HepG2 (cell line): Measurements from ENCODE around the gene NFATC1. TPM values are rescaled to one million over a fixed set of nuclear protein-coding genes. Genes with fewer than 3 reads are reported as not detected.

Experiments used
- ATAC-seq: fragments of 200-7000 bp; cut with Tn5 transposase; 3 replicates; pipeline ENCODE4 v1.9.1; 2020; ENCODE audit warnings: mild to moderate bottlenecking, moderate library complexity
- BruUV-seq: library from RNA; stranded (reverse); fragments of 400-500 nt; replicated peaks from 2 replicates; lab custom pipeline; 2021; lab: Mats Ljungman, UMichigan
- CTCF ChIA-PET: fragments of 300-600 bp; formaldehyde crosslinking; extraction: SDS; loops from one replicate; lab custom pipeline; 2021; ENCODE audit warnings: low total read pairs, inconsistent platforms, low intra/inter-chr PET ratio; lab: Yijun Ruan, JAX
- POLR2A ChIA-PET: fragments of 350-600 bp; sonication (Branson Sonifier 250); formaldehyde crosslinking; loops from one replicate; lab custom pipeline; 2020; ENCODE audit warnings: antibody characterized with exemption, inconsistent platforms; lab: Yijun Ruan, JAX
- DNase-seq: peaks from one replicate; pipeline ENCODE4 v3.0.0-alpha.2; 2015; ENCODE audit warnings: low spot score
- FAIRE-seq: peaks from 3 replicates; lab custom pipeline; 2011; peaks lifted over from hg19 to GRCh38; lab: Jason Lieb, UNC
- H2AFZ ChIP-seq: one replicate; pipeline ENCODE4 v1.6.1; 2011; ENCODE audit warnings: low read length, inconsistent platforms
- H3K27ac ChIP-seq: fragments of 300-600 bp; 3 replicates; pipeline ENCODE4 v1.8.0; 2011; ENCODE audit warnings: mixed run types, mild to moderate bottlenecking, mixed read lengths, low read length, inconsistent platforms; ENCODE audit not compliant: insufficient read depth; ENCODE audit errors: extremely low read length
- H3K27me3 ChIP-seq, 2 experiments: fragments of 200-600 bp in 1 of 2; 2 replicates in 1 of 2; 3 replicates in 1 of 2; pipeline versions ENCODE4 v1.6.0 to v1.8.0; 2011; ENCODE audit warnings: low read length in 2 of 2, mild to moderate bottlenecking in 2 of 2, moderate library complexity in 2 of 2, inconsistent platforms in 1 of 2; ENCODE audit not compliant: insufficient read depth in 2 of 2, control insufficient read depth in 1 of 2
- H3K36me3 ChIP-seq, 2 experiments: fragments of 200-600 bp in 1 of 2; replicated peaks in 1 of 2; 2 replicates in 1 of 2; 3 replicates in 1 of 2; pipeline versions ENCODE4 v1.5.1 to v1.8.0; 2011; ENCODE audit warnings: low read length in 2 of 2, inconsistent platforms in 1 of 2; ENCODE audit not compliant: insufficient read depth in 2 of 2, control insufficient read depth in 1 of 2
- H3K4me1 ChIP-seq: 2 replicates; pipeline ENCODE4 v1.5.1; 2012; ENCODE audit warnings: low read length, inconsistent platforms; ENCODE audit not compliant: insufficient read depth
- H3K4me2 ChIP-seq: 2 replicates; pipeline ENCODE4 v1.6.0; 2011; ENCODE audit warnings: low read depth, low read length, inconsistent platforms
- H3K4me3 ChIP-seq, 3 experiments: fragments of 200-600 bp in 1 of 3; sonication (generic), shearing (Covaris generic) in 1 of 3; replicated peaks in 1 of 3; 2 replicates each; pipeline ENCODE4 v1.5.1; 2011 to 2016; ENCODE audit warnings: low read length in 3 of 3, inconsistent platforms in 2 of 3, low read depth in 2 of 3, mild to moderate bottlenecking in 2 of 3, control low read depth in 1 of 3, mixed read lengths in 1 of 3; ENCODE audit not compliant: insufficient read depth in 1 of 3
- H3K79me2 ChIP-seq: one replicate; pipeline ENCODE4 v1.6.1; 2011; ENCODE audit warnings: low read length, inconsistent platforms; ENCODE audit not compliant: insufficient read depth
- H3K9ac ChIP-seq: 2 replicates; pipeline ENCODE4 v1.6.0; 2011; ENCODE audit warnings: mild to moderate bottlenecking, low read depth, low read length, inconsistent platforms; ENCODE audit not compliant: insufficient read depth
- H3K9me3 ChIP-seq: 2 replicates; pipeline ENCODE4 v1.5.1; 2012; ENCODE audit warnings: mild to moderate bottlenecking, low read length
- H4K20me1 ChIP-seq: 2 replicates; pipeline ENCODE4 v1.6.0; 2011; ENCODE audit warnings: inconsistent platforms, mild to moderate bottlenecking, low read length, moderate library complexity; ENCODE audit not compliant: insufficient read depth
- BORCS8-MEF2B ChIP-seq: sonication (generic); formaldehyde crosslinking; IDR thresholded peaks from 2 replicates; pipeline ENCODE4 v1.8.0; 2022; ENCODE audit warnings: mild to moderate bottlenecking, missing genetic modification reagents
- CBX2 ChIP-seq, 2 experiments: fragments of 200-600 bp in 1 of 2; sonication (generic); formaldehyde crosslinking in 1 of 2; IDR thresholded peaks; 2 replicates each; pipeline versions ENCODE4 v1.7.0 to v1.8.1; 2018 to 2022; ENCODE audit warnings: low read depth in 2 of 2, low read length in 1 of 2, mild to moderate bottlenecking in 1 of 2, missing genetic modification reagents in 1 of 2
- FOSL2 ChIP-seq: sonication (generic); formaldehyde crosslinking; IDR thresholded peaks from 2 replicates; pipeline ENCODE4 v1.4.0; 2020; ENCODE audit warnings: missing genetic modification reagents
- KDM5A ChIP-seq: fragments of 200-600 bp; sonication (generic); IDR thresholded peaks from 2 replicates; pipeline ENCODE4 v1.7.0; 2018; ENCODE audit warnings: antibody characterized with exemption, mild to moderate bottlenecking, low read length, borderline replicate concordance
- MAZ ChIP-seq, 2 experiments: sonication (generic) in 1 of 2; formaldehyde crosslinking in 1 of 2; IDR thresholded peaks; 2 replicates each; pipeline versions ENCODE4 v1.5.0 to v1.6.1; 2012 to 2020; ENCODE audit warnings: low read depth in 2 of 2, mild to moderate bottlenecking in 2 of 2, borderline replicate concordance in 1 of 2, improper control_type of control experiment in 1 of 2, low read length in 1 of 2, missing genetic modification reagents in 1 of 2, moderate library complexity in 1 of 2
- RXRB ChIP-seq: IDR thresholded peaks from 2 replicates; pipeline ENCODE4 v1.6.1; 2016; ENCODE audit warnings: borderline replicate concordance, missing genetic modification reagents, missing compliant biosample characterization
- SMC3 ChIP-seq: IDR thresholded peaks from 2 replicates; pipeline ENCODE4 v1.6.1; 2011; ENCODE audit warnings: low read length, improper control_type of control experiment
- ZFP1 ChIP-seq: IDR thresholded peaks from 2 replicates; pipeline ENCODE4 v1.6.1; 2016
- ZNF501 ChIP-seq: sonication (generic); formaldehyde crosslinking; IDR thresholded peaks from 2 replicates; pipeline ENCODE4 v1.5.1; 2020; ENCODE audit warnings: mild to moderate bottlenecking, moderate library complexity, missing genetic modification reagents
- ZNF687 ChIP-seq: sonication (generic); formaldehyde crosslinking; IDR thresholded peaks from 2 replicates; pipeline ENCODE4 v1.5.1; 2020; ENCODE audit warnings: mild to moderate bottlenecking, missing genetic modification reagents, moderate library complexity
- ZNF770 ChIP-seq: sonication (generic); formaldehyde crosslinking; IDR thresholded peaks from 2 replicates; pipeline ENCODE4 v1.5.0; 2020; ENCODE audit warnings: mild to moderate bottlenecking, missing genetic modification reagents
- WGBS: methylation state at CpG from one replicate; pipeline ENCODE4 v1.1.6; 2017; ENCODE audit warnings: low lambda C conversion rate; 5-methylcytosine and 5-hydroxymethylcytosine counted together
- in situ Hi-C: cut with HindIII; loops from 2 replicates; pipeline ENCODE4 v1.10.0; 2017; ENCODE audit warnings: low pct_unique_long_range_greater_than_20kb; ENCODE audit not compliant: extremely low pct_ligation_motif_present
- intact Hi-C: fragments of 100-400 bp; cut with micrococcal nuclease; formaldehyde crosslinking; loops from one replicate; pipeline ENCODE4 v1.10.0; 2022; ENCODE audit not compliant: unreplicated experiment
- polyA plus RNA-seq, 8 experiments: library from polyadenylated mRNA; depleted of rRNA in 3 of 8; stranded (reverse) in 7 of 8; unstranded in 1 of 8; fragments of >200 nt; fragmentation: Illumina TruSeq in 4 of 8; extraction: Trizol in 4 of 8; gene quantifications; 2 replicates each; pipeline versions ENCODE4 v1.2.1 to v1.2.3, GENCODE V29; 2011 to 2016; ENCODE audit warnings: low read depth in 4 of 8, missing spikeins in 1 of 8, mixed read lengths in 1 of 8; ENCODE audit not compliant: insufficient read depth in 1 of 8
- total RNA-seq, 5 experiments: library from RNA; depleted of rRNA; stranded (reverse); fragments of >200 nt; fragmentation: Illumina TruSeq; extraction: Trizol; gene quantifications; 2 replicates each; pipeline ENCODE4 v1.2.3, GENCODE V29; 2016; ENCODE audit warnings: low read depth in 1 of 5

NFATC1 gene
- total and polyA plus RNA-seq, 2 of the 13 experiments (the other 11 are each of a cell fraction or from before 2014, with no cell fraction given), result not detected

- no peak for TF ChIP-seq CBX2 (IDR thresholded peaks at IDR 0.05; ENCODE audit: low read depth, low read length)
- no peak for TF ChIP-seq CBX2 (CRISPR knock-in tag; IDR thresholded peaks at IDR 0.05; ENCODE audit: low read depth)
- no peak for TF ChIP-seq KDM5A
- TF ChIP-seq RXRB (CRISPR knock-in tag), result no peak
- no peak for TF ChIP-seq BORCS8-MEF2B (CRISPR knock-in tag)
- no peak for TF ChIP-seq ZNF501 (CRISPR knock-in tag)
Observed at GRCh38 chr18:79379931-79380815, 15.6 kb upstream of the NFATC1 start (continued).

- Histone ChIP-seq H3K79me2 (no peaks in the 10 kb centered on the region), H3K4me3 (no peak overlapping the region), H2AFZ (no peak overlapping the region), H3K4me2 (no peak overlapping the region), H3K36me3 (no peaks in the 10 kb centered on the region), H3K27me3 (peaks cover 0 to 29% of the 10 kb centered on the region in 2 experiments; a peak in 3 of 5 replicates), H4K20me1 (peaks cover 3% of the 10 kb centered on the region; the same call in 1 of the 2 replicates), H3K9ac (no peak overlapping the region), H3K27ac (no peak overlapping the region), H3K4me1 (no peaks in the 10 kb centered on the region), H3K9me3 (no peaks in the 10 kb centered on the region)
- ATAC-seq, result peak; percentile 68
- DNase-seq, result peak; percentile 22
- intact Hi-C loops, result loop anchor here (1.0 to 2.0 kb wide), 2 partner anchors 148 to 264 kb away; no protein-coding TSS in a partner anchor
- CTCF ChIA-PET, result interaction anchor here (1.9 to 2.0 kb wide), 2 partner anchors 148 to 262 kb away, joined by 17 to 18 read pairs; no protein-coding TSS in a partner anchor
- BruUV-seq, result no TSS peak
- 65% methylated on average over 18 of the region's 30 CpGs for WGBS
- in situ Hi-C loops, result loop anchor here (5.0 kb wide), 1 partner anchor 151 kb away; no protein-coding TSS in a partner anchor
- FAIRE-seq, result no peak
- POLR2A ChIA-PET, result no interaction called here
- 0 out of 2 replicates have a peak, but pooled peaks have one; percentile 28 for TF ChIP-seq ZNF770 (CRISPR knock-in tag)
- TF ChIP-seq FOSL2 (CRISPR knock-in tag), result no peak
- peak; percentile 38 for TF ChIP-seq SMC3
- TF ChIP-seq ZNF687 (CRISPR knock-in tag), result 0 out of 2 replicates have a peak, but pooled peaks have one; percentile 12
- no peak for TF ChIP-seq ZFP1 (CRISPR knock-in tag)
- TF ChIP-seq MAZ (IDR thresholded peaks at IDR 0.05; ENCODE audit: borderline replicate concordance, low read depth, low read length), result no peak
- TF ChIP-seq MAZ (CRISPR knock-in tag; IDR thresholded peaks at IDR 0.05; ENCODE audit: low read depth), result 0 out of 2 replicates have a peak, but pooled peaks have one; percentile 14
Observed at GRCh38 chr18:79380816-79381806, 14.6 kb upstream of the NFATC1 start.
